ENCODE results near the gene LILRB2. TPM values are rescaled to one million over a fixed set of nuclear protein-coding genes. Genes with fewer than 3 reads are reported as not detected.

The LILRB2 gene
- total and polyA plus RNA-seq, 11 donors = 0.83 to 43.6 (median 1.7) TPM

DNA sequence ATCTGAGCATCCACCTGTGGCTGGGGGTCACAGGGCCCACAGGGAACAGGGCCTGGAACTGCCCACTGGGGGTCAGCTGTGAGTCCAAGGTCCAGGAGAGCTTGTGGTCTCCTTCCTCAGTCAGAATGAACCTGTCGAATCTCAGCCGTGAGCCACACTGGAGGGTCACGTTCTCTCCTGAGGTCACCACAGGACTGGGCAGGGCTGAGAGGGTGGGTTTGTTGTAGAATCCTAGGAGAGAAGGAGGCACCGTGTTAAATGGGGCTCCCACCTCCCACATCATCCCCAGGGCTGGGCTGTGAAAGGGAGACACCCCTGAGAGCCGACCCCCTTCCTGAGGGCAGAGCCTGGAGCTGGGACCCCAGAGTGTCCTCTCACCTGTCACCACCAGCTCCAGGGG is 30.6 kb upstream of the LILRB2 start:
- Histone ChIP-seq H3K27me3 (peaks cover 0 to 30% (median 0%) of the 10 kb centered on the region in 9 donors), H3K4me3 (peak overlapping the region in 1 of 12 donors; percentile 46), H3K4me1 (peaks cover 0 to 19% (median 0%) of the 10 kb centered on the region in 12 donors), H3K27ac (no peak overlapping the region), H3K36me3 (no peaks in the 10 kb centered on the region), H3K9me3 (no peaks in the 10 kb centered on the region)
- WGBS, 4 donors = 54 to 65% (median 63%) methylated on average over 3 to 5 of the region's 5 CpGs
- ATAC-seq = no peak
- DNase-seq = no peak
- intact Hi-C loops (cut with DNase I) = no loop called here
- TF ChIP-seq, protein P1, sequence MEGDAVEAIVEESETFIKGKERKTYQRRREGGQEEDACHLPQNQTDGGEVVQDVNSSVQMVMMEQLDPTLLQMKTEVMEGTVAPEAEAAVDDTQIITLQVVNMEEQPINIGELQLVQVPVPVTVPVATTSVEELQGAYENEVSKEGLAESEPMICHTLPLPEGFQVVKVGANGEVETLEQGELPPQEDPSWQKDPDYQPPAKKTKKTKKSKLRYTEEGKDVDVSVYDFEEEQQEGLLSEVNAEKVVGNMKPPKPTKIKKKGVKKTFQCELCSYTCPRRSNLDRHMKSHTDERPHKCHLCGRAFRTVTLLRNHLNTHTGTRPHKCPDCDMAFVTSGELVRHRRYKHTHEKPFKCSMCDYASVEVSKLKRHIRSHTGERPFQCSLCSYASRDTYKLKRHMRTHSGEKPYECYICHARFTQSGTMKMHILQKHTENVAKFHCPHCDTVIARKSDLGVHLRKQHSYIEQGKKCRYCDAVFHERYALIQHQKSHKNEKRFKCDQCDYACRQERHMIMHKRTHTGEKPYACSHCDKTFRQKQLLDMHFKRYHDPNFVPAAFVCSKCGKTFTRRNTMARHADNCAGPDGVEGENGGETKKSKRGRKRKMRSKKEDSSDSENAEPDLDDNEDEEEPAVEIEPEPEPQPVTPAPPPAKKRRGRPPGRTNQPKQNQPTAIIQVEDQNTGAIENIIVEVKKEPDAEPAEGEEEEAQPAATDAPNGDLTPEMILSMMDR (IDR thresholded peaks at IDR 0.05) = no peak
- no peak for TF ChIP-seq POLR2A (IDR thresholded peaks at IDR 0.05)

DNA sequence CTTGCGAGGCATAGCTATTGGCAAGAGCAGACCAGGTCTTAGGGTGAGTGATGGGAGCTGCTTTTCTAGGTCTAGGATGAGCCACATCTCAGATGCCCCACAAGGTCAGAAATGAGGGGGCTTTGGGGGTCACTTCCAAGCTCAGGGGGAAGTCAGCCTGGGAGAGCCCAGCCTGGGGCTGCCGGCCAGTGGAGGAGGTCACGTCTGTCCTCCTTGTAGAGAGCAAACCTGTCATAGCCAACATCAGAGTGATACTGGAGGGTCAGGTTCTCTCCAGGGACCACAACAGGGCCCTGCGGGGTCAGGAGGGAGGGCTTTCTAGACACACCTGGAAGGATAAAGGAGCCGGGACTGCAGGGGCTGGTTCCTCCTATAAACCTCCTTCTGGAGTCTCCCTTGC is 29.6 kb upstream of the LILRB2 start:
- H3K4me1 ChIP-seq = peaks cover 0 to 15% (median 0%) of the 10 kb centered on the region in 12 donors
- no peak for DNase-seq

DNA sequence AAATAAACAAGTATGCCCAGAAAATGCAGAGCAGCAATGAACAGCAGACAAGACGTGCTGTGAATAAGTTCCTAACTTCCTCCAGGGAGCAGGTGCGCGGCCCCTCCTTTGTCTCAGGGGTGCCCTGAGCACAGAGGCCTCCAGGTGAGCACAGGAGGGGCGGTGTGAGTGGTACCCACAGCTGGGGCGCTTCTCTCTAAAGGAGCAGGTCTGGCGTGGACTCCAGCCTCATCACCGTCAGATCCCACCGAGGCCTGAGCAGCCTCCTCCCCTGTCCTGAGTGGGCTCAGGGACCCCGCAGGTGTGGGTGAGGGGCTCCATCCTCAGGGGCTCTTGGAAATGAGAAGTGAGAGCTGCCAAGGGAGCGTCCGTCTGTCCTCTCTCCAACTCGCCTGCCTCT is 28.9 kb upstream of the LILRB2 start:
- Histone ChIP-seq H3K4me1 (peaks cover 0 to 15% (median 0%) of the 10 kb centered on the region in 12 donors), H3K27ac (no peak overlapping the region), H3K9me3 (no peaks in the 10 kb centered on the region), H3K36me3 (no peaks in the 10 kb centered on the region), H3K27me3 (peaks cover 0 to 34% (median 3%) of the 10 kb centered on the region in 9 donors), H3K4me3 (no peak overlapping the region)
- ATAC-seq = no peak
- TF ChIP-seq, protein P1 (IDR thresholded peaks at IDR 0.05) = no peak
- TF ChIP-seq POLR2A (IDR thresholded peaks at IDR 0.05) = no peak
- WGBS, 4 donors = 72 to 76% (median 74%) methylated on average over 12 of the region's 12 CpGs
- DNase-seq = no peak
- intact Hi-C loops (cut with DNase I) = no loop called here

More for the DNA sequence above, 29.6 kb upstream of the LILRB2 start:
- H3K4me3 ChIP-seq = no peak overlapping the region
- TF ChIP-seq, protein P1 (IDR thresholded peaks at IDR 0.05) = no peak
- TF ChIP-seq POLR2A (IDR thresholded peaks at IDR 0.05) = no peak
- peaks cover 0 to 34% (median 3%) of the 10 kb centered on the region in 9 donors for H3K27me3 ChIP-seq
- no peak for ATAC-seq
- 70 to 76% (median 74%) methylated on average over 5 of the region's 5 CpGs for WGBS, 4 donors
- H3K36me3 ChIP-seq = no peaks in the 10 kb centered on the region
- H3K27ac ChIP-seq = no peak overlapping the region
- no peaks in the 10 kb centered on the region for H3K9me3 ChIP-seq
- intact Hi-C loops (cut with DNase I) = no loop called here

DNA sequence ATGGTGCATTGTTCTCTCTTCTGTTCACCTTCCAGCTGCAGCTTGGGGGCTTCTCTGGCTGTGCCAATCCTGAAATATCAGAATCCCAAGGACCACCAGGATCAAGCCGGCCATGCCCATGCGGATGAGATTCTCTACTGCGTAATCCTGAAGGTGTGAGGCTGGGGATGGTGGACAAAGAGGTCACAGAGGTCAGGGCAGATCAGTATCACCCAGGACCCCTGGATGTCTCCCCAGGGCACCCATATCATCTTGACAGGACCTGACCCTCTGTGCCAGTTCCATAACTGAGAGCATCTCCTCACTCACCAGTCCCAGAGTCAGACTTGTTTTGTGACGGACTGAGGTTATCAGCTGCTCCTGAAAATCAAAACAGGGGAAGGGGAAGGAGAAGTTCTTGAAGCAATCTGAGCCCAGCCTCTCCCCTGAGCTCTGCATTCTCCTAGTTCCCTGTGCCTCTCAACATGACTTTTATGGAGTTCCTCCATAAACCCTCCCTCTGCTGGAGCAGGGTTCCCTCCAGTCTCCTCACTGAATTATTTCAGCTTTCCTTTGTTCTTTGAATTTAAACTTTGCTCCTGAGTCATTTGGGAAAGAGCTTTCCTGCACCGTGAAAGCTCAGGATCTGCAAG is 26.6 kb upstream of the LILRB2 start:
- WGBS, 4 donors = 80 to 89% (median 83%) methylated on average over 5 of the region's 5 CpGs
- Histone ChIP-seq H3K36me3 (no peaks in the 10 kb centered on the region), H3K4me3 (no peak overlapping the region), H3K9me3 (no peaks in the 10 kb centered on the region), H3K4me1 (peaks cover 0 to 28% (median 0%) of the 10 kb centered on the region in 12 donors), H3K27me3 (peaks cover 0 to 29% (median 3%) of the 10 kb centered on the region in 9 donors), H3K27ac (no peak overlapping the region)
- DNase-seq = no peak
- ATAC-seq = no peak
- intact Hi-C loops (cut with DNase I) = no loop called here
- TF ChIP-seq, protein P1 (IDR thresholded peaks at IDR 0.05) = no peak
- no peak for TF ChIP-seq POLR2A (IDR thresholded peaks at IDR 0.05)
